ENCODE measurements around the gene RER1.
A peak's percentile ranks its signal among the peaks of the same experiment; 100 is the strongest.

RER1 gene

GRCh38 chr1:2382621-2383361 lies 8.8 kb upstream of the RER1 start:
- no peak overlapping the region for H2BK12ac ChIP-seq (ENCODE audit: low read length in 2 of 2)
- peaks cover 7% of the 10 kb centered on the region for H3K4me1 ChIP-seq (ENCODE audit: control insufficient read depth, insufficient read depth, low read depth, low read length)
- H2AFZ ChIP-seq (ENCODE audit: low read depth, low read length), result no peak overlapping the region
- 59% methylated on average over 13 of the region's 13 CpGs for WGBS
- no peak overlapping the region for H3K4me3 ChIP-seq (ENCODE audit: insufficient read depth in 1 of 2, low read depth in 1 of 2, low read length in 2 of 2)
- no peak overlapping the region for H3K18ac ChIP-seq (ENCODE audit: low read depth in 1 of 2, low read length in 2 of 2)
- no peak overlapping the region for H2AK5ac ChIP-seq (ENCODE audit: low read length, severe bottlenecking)
- no peak overlapping the region for H2BK15ac ChIP-seq (ENCODE audit: low read depth, poor library complexity, severe bottlenecking)
- H3K23ac ChIP-seq (ENCODE audit: low read length in 2 of 2), result no peak overlapping the region
- H3K36me3 ChIP-seq (ENCODE audit: control insufficient read depth in 1 of 2, insufficient read depth in 2 of 2, low read depth in 1 of 2, low read length in 2 of 2), result peaks cover 11 to 22% of the 10 kb centered on the region in 2 experiments
- no peak overlapping the region for H3K14ac ChIP-seq (ENCODE audit: low read length in 2 of 2)
- peak; percentile 47 for DNase-seq
- no peak overlapping the region for H2BK120ac ChIP-seq (ENCODE audit: low read depth, low read length)
- H4K91ac ChIP-seq (ENCODE audit: low read length), result no peak overlapping the region
- H4K8ac ChIP-seq (ENCODE audit: low read length), result no peak overlapping the region
- no peak overlapping the region for H3K9ac ChIP-seq (ENCODE audit: low read length)
- no peaks in the 10 kb centered on the region for H3K27me3 ChIP-seq (ENCODE audit: control insufficient read depth in 1 of 2, insufficient read depth in 1 of 2, low read length in 2 of 2)
- H3K4me2 ChIP-seq (ENCODE audit: low read length, poor library complexity, severe bottlenecking), result no peak overlapping the region
- H2BK5ac ChIP-seq (ENCODE audit: low read depth, low read length, poor library complexity, severe bottlenecking), result no peak overlapping the region
- H3K9me3 ChIP-seq (ENCODE audit: control insufficient read depth, low read length), result no peaks in the 10 kb centered on the region
- H3K79me1 ChIP-seq (replicated peaks; ENCODE audit: low read length, poor library complexity, severe bottlenecking), result peaks cover 4% of the 10 kb centered on the region
- no peak overlapping the region for H3K27ac ChIP-seq (ENCODE audit: low read length, poor library complexity, severe bottlenecking)
- no peak overlapping the region for H3K4ac ChIP-seq (ENCODE audit: low read depth in 1 of 2, low read length in 2 of 2)

GRCh38 chr1:2383576-2383975 lies 8.1 kb upstream of the RER1 start:
- Histone ChIP-seq H3K4me1 (ENCODE audit: control insufficient read depth, insufficient read depth, low read depth, low read length) (peaks cover 7% of the 10 kb centered on the region), H2BK15ac (ENCODE audit: low read depth, poor library complexity, severe bottlenecking) (no peak overlapping the region), H3K4ac (ENCODE audit: low read depth in 1 of 2, low read length in 2 of 2) (no peak overlapping the region), H2BK120ac (ENCODE audit: low read depth, low read length) (no peak overlapping the region), H2AK5ac (ENCODE audit: low read length, severe bottlenecking) (no peak overlapping the region), H3K79me1 (replicated peaks; ENCODE audit: low read length, poor library complexity, severe bottlenecking) (peaks cover 7% of the 10 kb centered on the region), H2BK5ac (ENCODE audit: low read depth, low read length, poor library complexity, severe bottlenecking) (no peak overlapping the region), H4K8ac (ENCODE audit: low read length) (no peak overlapping the region), H3K18ac (ENCODE audit: low read depth in 1 of 2, low read length in 2 of 2) (no peak overlapping the region), H3K27me3 (ENCODE audit: control insufficient read depth in 1 of 2, insufficient read depth in 1 of 2, low read length in 2 of 2) (no peaks in the 10 kb centered on the region), H2AFZ (ENCODE audit: low read depth, low read length) (no peak overlapping the region), H3K4me3 (ENCODE audit: insufficient read depth in 1 of 2, low read depth in 1 of 2, low read length in 2 of 2) (no peak overlapping the region), H3K14ac (ENCODE audit: low read length in 2 of 2) (no peak overlapping the region), H3K23ac (ENCODE audit: low read length in 2 of 2) (no peak overlapping the region), H3K27ac (ENCODE audit: low read length, poor library complexity, severe bottlenecking) (no peak overlapping the region), H2BK12ac (ENCODE audit: low read length in 2 of 2) (no peak overlapping the region), H4K91ac (ENCODE audit: low read length) (peak overlapping the region; percentile 14), H3K9me3 (ENCODE audit: control insufficient read depth, low read length) (no peaks in the 10 kb centered on the region), H3K36me3 (ENCODE audit: control insufficient read depth in 1 of 2, insufficient read depth in 2 of 2, low read depth in 1 of 2, low read length in 2 of 2) (peaks cover 17 to 28% of the 10 kb centered on the region in 2 experiments), H3K4me2 (ENCODE audit: low read length, poor library complexity, severe bottlenecking) (no peak overlapping the region), H3K9ac (ENCODE audit: low read length) (no peak overlapping the region)
- WGBS, result 89% methylated on average over 13 of the region's 14 CpGs
- no peak for DNase-seq

- Histone ChIP-seq H3K14ac (ENCODE audit: low read length in 2 of 2) (no peak overlapping the region), H2AFZ (ENCODE audit: low read depth, low read length) (no peak overlapping the region), H3K9me3 (ENCODE audit: control insufficient read depth, low read length) (no peaks in the 10 kb centered on the region), H2AK5ac (ENCODE audit: low read length, severe bottlenecking) (no peak overlapping the region), H4K91ac (ENCODE audit: low read length) (no peak overlapping the region), H3K4ac (ENCODE audit: low read depth in 1 of 2, low read length in 2 of 2) (no peak overlapping the region), H2BK120ac (ENCODE audit: low read depth, low read length) (no peak overlapping the region), H3K23ac (ENCODE audit: low read length in 2 of 2) (no peak overlapping the region), H3K4me2 (ENCODE audit: low read length, poor library complexity, severe bottlenecking) (no peak overlapping the region), H3K4me1 (ENCODE audit: control insufficient read depth, insufficient read depth, low read depth, low read length) (peaks cover 7% of the 10 kb centered on the region), H2BK12ac (ENCODE audit: low read length in 2 of 2) (no peak overlapping the region), H3K36me3 (ENCODE audit: control insufficient read depth in 1 of 2, insufficient read depth in 2 of 2, low read depth in 1 of 2, low read length in 2 of 2) (peaks cover 17 to 30% of the 10 kb centered on the region in 2 experiments), H4K8ac (ENCODE audit: low read length) (no peak overlapping the region), H3K27ac (ENCODE audit: low read length, poor library complexity, severe bottlenecking) (no peak overlapping the region), H3K9ac (ENCODE audit: low read length) (no peak overlapping the region), H2BK5ac (ENCODE audit: low read depth, low read length, poor library complexity, severe bottlenecking) (no peak overlapping the region), H2BK15ac (ENCODE audit: low read depth, poor library complexity, severe bottlenecking) (no peak overlapping the region), H3K27me3 (ENCODE audit: control insufficient read depth in 1 of 2, insufficient read depth in 1 of 2, low read length in 2 of 2) (no peaks in the 10 kb centered on the region), H3K79me1 (replicated peaks; ENCODE audit: low read length, poor library complexity, severe bottlenecking) (peaks cover 7% of the 10 kb centered on the region), H3K4me3 (ENCODE audit: insufficient read depth in 1 of 2, low read depth in 1 of 2, low read length in 2 of 2) (no peak overlapping the region), H3K18ac (ENCODE audit: low read depth in 1 of 2, low read length in 2 of 2) (no peak overlapping the region)
- WGBS, result 90% methylated on average over 17 of the region's 21 CpGs
- no peak for DNase-seq
Measured at GRCh38 chr1:2384130-2384860, 7.3 kb upstream of the RER1 start.

- Histone ChIP-seq H3K23ac (ENCODE audit: low read length in 2 of 2) (no peak overlapping the region), H4K8ac (ENCODE audit: low read length) (no peak overlapping the region), H2BK12ac (ENCODE audit: low read length in 2 of 2) (no peak overlapping the region), H4K91ac (ENCODE audit: low read length) (no peak overlapping the region), H3K4me1 (ENCODE audit: control insufficient read depth, insufficient read depth, low read depth, low read length) (peaks cover 8% of the 10 kb centered on the region), H3K9ac (ENCODE audit: low read length) (no peak overlapping the region), H2BK120ac (ENCODE audit: low read depth, low read length) (no peak overlapping the region), H3K36me3 (ENCODE audit: control insufficient read depth in 1 of 2, insufficient read depth in 2 of 2, low read depth in 1 of 2, low read length in 2 of 2) (peaks cover 17 to 36% of the 10 kb centered on the region in 2 experiments), H3K79me1 (replicated peaks; ENCODE audit: low read length, poor library complexity, severe bottlenecking) (peaks cover 10% of the 10 kb centered on the region), H3K4ac (ENCODE audit: low read depth in 1 of 2, low read length in 2 of 2) (no peak overlapping the region), H2BK15ac (ENCODE audit: low read depth, poor library complexity, severe bottlenecking) (no peak overlapping the region), H2AK5ac (ENCODE audit: low read length, severe bottlenecking) (no peak overlapping the region), H3K4me2 (ENCODE audit: low read length, poor library complexity, severe bottlenecking) (no peak overlapping the region), H3K4me3 (ENCODE audit: insufficient read depth in 1 of 2, low read depth in 1 of 2, low read length in 2 of 2) (no peak overlapping the region), H2BK5ac (ENCODE audit: low read depth, low read length, poor library complexity, severe bottlenecking) (no peak overlapping the region), H2AFZ (ENCODE audit: low read depth, low read length) (no peak overlapping the region), H3K27me3 (ENCODE audit: control insufficient read depth in 1 of 2, insufficient read depth in 1 of 2, low read length in 2 of 2) (no peaks in the 10 kb centered on the region), H3K27ac (ENCODE audit: low read length, poor library complexity, severe bottlenecking) (no peak overlapping the region), H3K9me3 (ENCODE audit: control insufficient read depth, low read length) (no peaks in the 10 kb centered on the region), H3K14ac (ENCODE audit: low read length in 2 of 2) (no peak overlapping the region), H3K18ac (ENCODE audit: low read depth in 1 of 2, low read length in 2 of 2) (no peak overlapping the region)
- WGBS, result 91% methylated on average over 41 of the region's 41 CpGs
- no peak for DNase-seq
Measured at GRCh38 chr1:2384941-2385481, 6.6 kb upstream of the RER1 start.
